GM12878 (cell line): ENCODE measurements around the gene MSLN. TPM values are rescaled to one million over a fixed set of nuclear protein-coding genes. Genes with fewer than 3 reads are reported as not detected.

Experiments
- ATAC-seq: fragments of 200-7000 bp; cut with Tn5 transposase; 3 replicates; pipeline ENCODE4 v1.9.1; 2020; ENCODE audit warnings: mild to moderate bottlenecking, moderate library complexity
- BruUV-seq: library from RNA; stranded (reverse); fragments of 400-500 nt; replicated peaks from 2 replicates; lab custom pipeline; 2021; lab: Mats Ljungman, UMichigan
- CTCF ChIA-PET: fragments of 300-600 bp; sonication (Branson Sonifier 250); formaldehyde crosslinking; extraction: SDS; loops from one replicate; lab custom pipeline; 2021; ENCODE audit warnings: inconsistent platforms; lab: Yijun Ruan, JAX
- POLR2A ChIA-PET: fragments of 350-600 bp; formaldehyde crosslinking; extraction: SDS; loops from one replicate; lab custom pipeline; 2021; ENCODE audit warnings: inconsistent platforms; lab: Charles Lee
- RAD21 ChIA-PET: fragments of 300-600 bp; sonication (Branson Sonifier 250); formaldehyde crosslinking; loops from one replicate; lab custom pipeline; 2023; ENCODE audit warnings: antibody characterized with exemption; ENCODE audit not compliant: unreplicated experiment; lab: Charles Lee
- SMC1A ChIA-PET: fragments of 300-600 bp; sonication (Branson Sonifier 250); formaldehyde crosslinking; loops from one replicate; lab custom pipeline; 2023; ENCODE audit not compliant: unreplicated experiment, uncharacterized antibody; lab: Charles Lee
- DNase-seq: peaks from one replicate; pipeline ENCODE4 v3.0.0-alpha.2; 2011; ENCODE audit warnings: low read depth, low spot score
- FAIRE-seq: peaks from 3 replicates; lab custom pipeline; 2011; peaks lifted over from hg19 to GRCh38; lab: Jason Lieb, UNC
- H2AFZ ChIP-seq: 2 replicates; pipeline ENCODE4 v1.6.0; 2011; ENCODE audit warnings: low read depth, low read length, control low read depth; ENCODE audit not compliant: control insufficient read depth
- H3K27ac ChIP-seq: 2 replicates; pipeline ENCODE4 v1.5.1; 2011; ENCODE audit warnings: control low read depth; ENCODE audit not compliant: control insufficient read depth, insufficient read depth
- H3K27me3 ChIP-seq, 2 experiments: replicated peaks in 1 of 2; 2 replicates each; pipeline versions ENCODE4 v1.6.0 to v1.6.1; 2011; ENCODE audit warnings: low read length in 1 of 2; ENCODE audit not compliant: control insufficient read depth in 2 of 2, insufficient read depth in 2 of 2
- H3K36me3 ChIP-seq, 2 experiments: 2 replicates each; pipeline ENCODE4 v1.5.1; 2011; ENCODE audit warnings: low read length in 1 of 2; ENCODE audit not compliant: control insufficient read depth in 2 of 2, insufficient read depth in 2 of 2
- H3K4me1 ChIP-seq: 2 replicates; pipeline ENCODE4 v1.6.1; 2011; ENCODE audit warnings: mild to moderate bottlenecking, low read length, moderate library complexity, mixed read lengths; ENCODE audit not compliant: control insufficient read depth, insufficient read depth
- H3K4me2 ChIP-seq: 2 replicates; pipeline ENCODE4 v1.6.0; 2011; ENCODE audit warnings: control low read depth; ENCODE audit not compliant: control insufficient read depth, insufficient read depth
- H3K4me3 ChIP-seq: fragments of 200-600 bp; sonication (generic); 2 replicates; pipeline ENCODE4 v1.5.1; 2016
- H3K79me2 ChIP-seq: 2 replicates; pipeline ENCODE4 v1.6.0; 2011; ENCODE audit warnings: low read length; ENCODE audit not compliant: control insufficient read depth, insufficient read depth
- H3K9ac ChIP-seq: 2 replicates; pipeline ENCODE4 v1.8.0; 2011; ENCODE audit warnings: low read length, control low read depth, mixed read lengths; ENCODE audit not compliant: control insufficient read depth, insufficient read depth
- H3K9me3 ChIP-seq: replicated peaks from 3 replicates; pipeline ENCODE4 v1.5.1; 2011; ENCODE audit warnings: mild to moderate bottlenecking, low read length; ENCODE audit not compliant: control insufficient read depth, insufficient read depth
- H4K20me1 ChIP-seq: 2 replicates; pipeline ENCODE4 v1.6.0; 2011; ENCODE audit not compliant: control insufficient read depth, insufficient read depth
- EED ChIP-seq: sonication (generic); IDR thresholded peaks from 2 replicates; pipeline ENCODE4 v1.6.1; 2016; ENCODE audit warnings: antibody characterized with exemption, low read depth
- NR2C1 ChIP-seq: fragments of 450-650 bp; IDR thresholded peaks from 2 replicates; pipeline ENCODE4 v1.6.1; 2017; ENCODE audit warnings: antibody characterized with exemption, mild to moderate bottlenecking, moderate library complexity
- NR2F1 ChIP-seq: fragments of 450-650 bp; conservative IDR thresholded peaks from 2 replicates; pipeline ENCODE4 v1.6.1; 2017; ENCODE audit warnings: mild to moderate bottlenecking
- POLR2AphosphoS2 ChIP-seq: IDR thresholded peaks from 2 replicates; pipeline ENCODE4 v1.6.1; 2011; ENCODE audit warnings: low read depth, mild to moderate bottlenecking, low read length, improper control_type of control experiment, moderate library complexity
- RELA ChIP-seq: fragments of 450-650 bp; IDR thresholded peaks from 2 replicates; pipeline ENCODE4 v1.8.0; 2014; ENCODE audit warnings: borderline replicate concordance; ENCODE audit not compliant: partially characterized antibody
- WGBS: methylation state at CpG from one replicate; pipeline ENCODE4 v1.1.6; 2016; ENCODE audit warnings: low lambda C conversion rate; ENCODE audit not compliant: insufficient replicate concordance, insufficient coverage; ENCODE audit errors: missing lambda C conversion rate; 5-methylcytosine and 5-hydroxymethylcytosine counted together
- in situ Hi-C: fragments of 300-500 bp; cut with MboI; formaldehyde crosslinking; loops from 9 replicates; pipeline ENCODE4 v1.14.3; 2018; ENCODE audit warnings: mixed read lengths
- intact Hi-C: fragments of 100-400 bp; cut with micrococcal nuclease; formaldehyde crosslinking; loops from one replicate; pipeline ENCODE4 v1.14.2; 2022; ENCODE audit not compliant: unreplicated experiment
- polyA plus RNA-seq, 11 experiments: library from polyadenylated mRNA; depleted of rRNA in 4 of 11; unstranded in 6 of 11; stranded (reverse) in 5 of 11; fragments of >200 nt; fragmentation: Nextera tagmentation in 4 of 11; fragmentation: Illumina TruSeq in 1 of 11; extraction: Ambion mirVana in 4 of 11; extraction: Trizol in 1 of 11; gene quantifications; 1 replicate in 1 of 11; 2 replicates in 10 of 11; pipeline versions ENCODE4 v1.2.1 to v1.2.3, GENCODE V29; 2011 to 2016; ENCODE audit warnings: inconsistent platforms in 2 of 11, missing spikeins in 2 of 11, low read depth in 1 of 11
- total RNA-seq, 4 experiments: library from RNA; depleted of rRNA in 3 of 4; stranded (reverse); fragments of >200 nt in 3 of 4; fragmentation: Illumina TruSeq in 1 of 4; extraction: Trizol in 1 of 4; gene quantifications; 2 replicates each; pipeline versions ENCODE4 v1.2.1 to v1.2.3, GENCODE V29; 2013 to 2021
- TF ChIP-seq, protein P1 (sequence below): fragments of 450-650 bp; IDR thresholded peaks from 2 replicates; pipeline ENCODE4 v1.6.1; 2017; ENCODE audit warnings: mild to moderate bottlenecking, moderate library complexity
- TF ChIP-seq, protein P2 (sequence below): IDR thresholded peaks from 2 replicates; pipeline ENCODE4 v1.6.1; 2012; ENCODE audit warnings: low read depth, low read length, improper control_type of control experiment
- TF ChIP-seq, protein P3 (sequence below): IDR thresholded peaks from 2 replicates; pipeline ENCODE4 v1.6.1; 2012; ENCODE audit warnings: mild to moderate bottlenecking, low read depth, low read length

The MSLN gene
- total and polyA plus RNA-seq, 10 of the 15 experiments (the other 5 are each of a cell fraction or from before 2014, with no cell fraction given), result 0.08 TPM; not detected in 9

DNA sequence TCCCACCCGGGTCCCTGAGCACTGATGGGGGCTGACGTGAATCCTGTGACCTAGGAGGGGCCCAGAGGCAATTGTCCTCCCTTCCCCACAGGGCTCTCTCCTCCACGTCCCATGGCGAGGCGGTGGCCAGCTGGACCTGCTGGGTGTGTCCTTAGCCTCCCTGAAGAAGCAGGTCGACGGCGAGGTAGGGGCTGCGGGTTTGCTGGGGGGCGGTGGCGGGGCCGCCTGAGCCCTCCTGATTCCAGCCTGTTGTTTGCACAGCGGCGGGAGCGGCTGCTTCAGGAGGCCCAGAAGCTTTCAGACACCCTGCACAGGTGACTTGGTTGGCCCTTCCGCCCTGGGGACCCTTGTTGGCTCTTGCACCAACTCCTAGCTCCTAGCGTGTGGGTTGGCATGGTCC is 29.6 kb downstream of the MSLN start:
- ChIA-PET POLR2A (no interaction called here), SMC1A (no interaction called here), CTCF (interaction anchor here (0.6 kb wide), 1 partner anchor 76 kb away, joined by 3 read pairs; no protein-coding TSS in a partner anchor), RAD21 (no interaction called here)
- Histone ChIP-seq H4K20me1 (no peaks in the 10 kb centered on the region), H3K4me2 (peak overlapping the region; percentile 24; the same call in 1 of the 2 replicates), H3K79me2 (peaks cover 24% of the 10 kb centered on the region), H3K27ac (no peak overlapping the region), H3K4me3 (no peak overlapping the region), H3K27me3 (no peaks in the 10 kb centered on the region), H3K4me1 (peaks cover 9% of the 10 kb centered on the region), H3K36me3 (peaks cover 0 to 21% of the 10 kb centered on the region in 2 experiments; a peak in 2 of 4 replicates), H2AFZ (no peak overlapping the region), H3K9ac (no peak overlapping the region), H3K9me3 (no peaks in the 10 kb centered on the region)
- no TSS peak for BruUV-seq
- no peak for DNase-seq
- intact Hi-C loops (no loop called here), in situ Hi-C loops (no loop called here)
- ATAC-seq, result no peak
- no peak for FAIRE-seq
- WGBS, result 94% methylated on average over 17 of the region's 17 CpGs
- TF ChIP-seq, protein P1, sequence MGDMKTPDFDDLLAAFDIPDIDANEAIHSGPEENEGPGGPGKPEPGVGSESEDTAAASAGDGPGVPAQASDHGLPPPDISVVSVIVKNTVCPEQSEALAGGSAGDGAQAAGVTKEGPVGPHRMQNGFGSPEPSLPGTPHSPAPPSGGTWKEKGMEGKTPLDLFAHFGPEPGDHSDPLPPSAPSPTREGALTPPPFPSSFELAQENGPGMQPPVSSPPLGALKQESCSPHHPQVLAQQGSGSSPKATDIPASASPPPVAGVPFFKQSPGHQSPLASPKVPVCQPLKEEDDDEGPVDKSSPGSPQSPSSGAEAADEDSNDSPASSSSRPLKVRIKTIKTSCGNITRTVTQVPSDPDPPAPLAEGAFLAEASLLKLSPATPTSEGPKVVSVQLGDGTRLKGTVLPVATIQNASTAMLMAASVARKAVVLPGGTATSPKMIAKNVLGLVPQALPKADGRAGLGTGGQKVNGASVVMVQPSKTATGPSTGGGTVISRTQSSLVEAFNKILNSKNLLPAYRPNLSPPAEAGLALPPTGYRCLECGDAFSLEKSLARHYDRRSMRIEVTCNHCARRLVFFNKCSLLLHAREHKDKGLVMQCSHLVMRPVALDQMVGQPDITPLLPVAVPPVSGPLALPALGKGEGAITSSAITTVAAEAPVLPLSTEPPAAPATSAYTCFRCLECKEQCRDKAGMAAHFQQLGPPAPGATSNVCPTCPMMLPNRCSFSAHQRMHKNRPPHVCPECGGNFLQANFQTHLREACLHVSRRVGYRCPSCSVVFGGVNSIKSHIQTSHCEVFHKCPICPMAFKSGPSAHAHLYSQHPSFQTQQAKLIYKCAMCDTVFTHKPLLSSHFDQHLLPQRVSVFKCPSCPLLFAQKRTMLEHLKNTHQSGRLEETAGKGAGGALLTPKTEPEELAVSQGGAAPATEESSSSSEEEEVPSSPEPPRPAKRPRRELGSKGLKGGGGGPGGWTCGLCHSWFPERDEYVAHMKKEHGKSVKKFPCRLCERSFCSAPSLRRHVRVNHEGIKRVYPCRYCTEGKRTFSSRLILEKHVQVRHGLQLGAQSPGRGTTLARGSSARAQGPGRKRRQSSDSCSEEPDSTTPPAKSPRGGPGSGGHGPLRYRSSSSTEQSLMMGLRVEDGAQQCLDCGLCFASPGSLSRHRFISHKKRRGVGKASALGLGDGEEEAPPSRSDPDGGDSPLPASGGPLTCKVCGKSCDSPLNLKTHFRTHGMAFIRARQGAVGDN, result no peak

DNA sequence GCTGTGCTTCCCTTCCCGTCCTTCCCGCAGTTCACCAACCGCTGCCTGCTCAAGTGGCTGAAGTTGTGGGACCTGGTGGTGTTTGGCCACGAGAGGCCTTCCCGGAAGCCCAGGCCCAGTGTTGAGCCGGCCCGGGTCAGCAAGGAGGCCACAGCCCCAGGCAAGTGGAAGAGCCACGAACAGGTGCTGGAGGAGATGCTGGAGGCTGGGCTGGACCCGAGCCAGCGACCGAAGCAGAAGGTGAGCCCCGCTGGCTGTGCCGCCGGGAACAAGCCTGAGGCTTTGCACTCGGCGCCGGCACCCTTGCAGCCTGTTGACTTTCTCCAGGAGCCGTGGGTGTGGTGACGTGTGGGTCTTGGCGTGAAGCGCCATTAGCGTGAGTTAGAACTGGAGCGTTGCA is 30.6 kb downstream of the MSLN start:
- POLR2A ChIA-PET, result no interaction called here
- Histone ChIP-seq H3K4me3 (no peak overlapping the region), H3K9ac (no peak overlapping the region), H4K20me1 (no peaks in the 10 kb centered on the region), H3K4me1 (peaks cover 9% of the 10 kb centered on the region), H3K27me3 (no peaks in the 10 kb centered on the region), H3K79me2 (peaks cover 24% of the 10 kb centered on the region), H3K27ac (no peak overlapping the region), H3K4me2 (no peak overlapping the region), H2AFZ (no peak overlapping the region), H3K9me3 (no peaks in the 10 kb centered on the region), H3K36me3 (peaks cover 0 to 18% of the 10 kb centered on the region in 2 experiments; a peak in 2 of 4 replicates)
- RAD21 ChIA-PET, result no interaction called here
- 91% methylated on average over 23 of the region's 23 CpGs for WGBS
- SMC1A ChIA-PET, result no interaction called here
- BruUV-seq, result no TSS peak
- DNase-seq (no peak), ATAC-seq (no peak), FAIRE-seq (no peak)
- in situ Hi-C loops (no loop called here), intact Hi-C loops (no loop called here)
- CTCF ChIA-PET, result no interaction called here
- no peak for TF ChIP-seq POLR2AphosphoS2
- TF ChIP-seq EED, result no peak
- TF ChIP-seq NR2C1, result no peak
- TF ChIP-seq RELA, result no peak
- TF ChIP-seq, protein P2, sequence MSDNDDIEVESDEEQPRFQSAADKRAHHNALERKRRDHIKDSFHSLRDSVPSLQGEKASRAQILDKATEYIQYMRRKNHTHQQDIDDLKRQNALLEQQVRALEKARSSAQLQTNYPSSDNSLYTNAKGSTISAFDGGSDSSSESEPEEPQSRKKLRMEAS, result no peak
- no peak for TF ChIP-seq NR2F1
- TF ChIP-seq, protein P3, sequence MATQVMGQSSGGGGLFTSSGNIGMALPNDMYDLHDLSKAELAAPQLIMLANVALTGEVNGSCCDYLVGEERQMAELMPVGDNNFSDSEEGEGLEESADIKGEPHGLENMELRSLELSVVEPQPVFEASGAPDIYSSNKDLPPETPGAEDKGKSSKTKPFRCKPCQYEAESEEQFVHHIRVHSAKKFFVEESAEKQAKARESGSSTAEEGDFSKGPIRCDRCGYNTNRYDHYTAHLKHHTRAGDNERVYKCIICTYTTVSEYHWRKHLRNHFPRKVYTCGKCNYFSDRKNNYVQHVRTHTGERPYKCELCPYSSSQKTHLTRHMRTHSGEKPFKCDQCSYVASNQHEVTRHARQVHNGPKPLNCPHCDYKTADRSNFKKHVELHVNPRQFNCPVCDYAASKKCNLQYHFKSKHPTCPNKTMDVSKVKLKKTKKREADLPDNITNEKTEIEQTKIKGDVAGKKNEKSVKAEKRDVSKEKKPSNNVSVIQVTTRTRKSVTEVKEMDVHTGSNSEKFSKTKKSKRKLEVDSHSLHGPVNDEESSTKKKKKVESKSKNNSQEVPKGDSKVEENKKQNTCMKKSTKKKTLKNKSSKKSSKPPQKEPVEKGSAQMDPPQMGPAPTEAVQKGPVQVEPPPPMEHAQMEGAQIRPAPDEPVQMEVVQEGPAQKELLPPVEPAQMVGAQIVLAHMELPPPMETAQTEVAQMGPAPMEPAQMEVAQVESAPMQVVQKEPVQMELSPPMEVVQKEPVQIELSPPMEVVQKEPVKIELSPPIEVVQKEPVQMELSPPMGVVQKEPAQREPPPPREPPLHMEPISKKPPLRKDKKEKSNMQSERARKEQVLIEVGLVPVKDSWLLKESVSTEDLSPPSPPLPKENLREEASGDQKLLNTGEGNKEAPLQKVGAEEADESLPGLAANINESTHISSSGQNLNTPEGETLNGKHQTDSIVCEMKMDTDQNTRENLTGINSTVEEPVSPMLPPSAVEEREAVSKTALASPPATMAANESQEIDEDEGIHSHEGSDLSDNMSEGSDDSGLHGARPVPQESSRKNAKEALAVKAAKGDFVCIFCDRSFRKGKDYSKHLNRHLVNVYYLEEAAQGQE, result no peak
